IMR-90 (cell line): ENCODE data around the gene STK35. TPM values are rescaled to one million over a fixed set of nuclear protein-coding genes. Genes with fewer than 3 reads are reported as not detected.

Experiments
- ATAC-seq: fragments of 200-7000 bp; cut with Tn5 transposase; 2 replicates; pipeline ENCODE4 v1.9.1; 2020; ENCODE audit warnings: low read depth, mild to moderate bottlenecking, moderate library complexity
- BruUV-seq: library from RNA; stranded (reverse); fragments of 400-500 nt; replicated peaks from 2 replicates; lab custom pipeline; 2021; lab: Mats Ljungman, UMichigan
- CTCF ChIA-PET: fragments of 300-600 bp; formaldehyde crosslinking; extraction: SDS; loops from one replicate; lab custom pipeline; 2021; ENCODE audit warnings: antibody characterized with exemption; lab: Yijun Ruan, JAX
- POLR2A ChIA-PET: fragments of 300-600 bp; sonication (Branson Sonifier 250); formaldehyde crosslinking; loops from one replicate; lab custom pipeline; 2022; ENCODE audit warnings: antibody characterized with exemption; ENCODE audit not compliant: unreplicated experiment; lab: Charles Lee
- DNase-seq: peaks from one replicate; pipeline ENCODE4 v3.0.0; 2013
- H2AFZ ChIP-seq: replicated peaks from 2 replicates; pipeline ENCODE3; 2013; ENCODE audit warnings: low read length, mild to moderate bottlenecking; ENCODE audit not compliant: poor library complexity
- H2AK5ac ChIP-seq: 2 replicates; pipeline ENCODE4 v1.6.1; 2013; ENCODE audit warnings: low read depth, low read length, inconsistent platforms
- H2AK9ac ChIP-seq: replicated peaks from 2 replicates; pipeline ENCODE3; 2013; ENCODE audit warnings: mild to moderate bottlenecking, low read depth, low read length, moderate library complexity; ENCODE audit not compliant: poor library complexity
- H2BK120ac ChIP-seq: 2 replicates; pipeline ENCODE4 v1.6.1; 2013; ENCODE audit warnings: low read depth, low read length, inconsistent platforms
- H2BK15ac ChIP-seq: 3 replicates; pipeline ENCODE4 v1.6.1; 2013; ENCODE audit warnings: low read depth, low read length, inconsistent platforms
- H2BK20ac ChIP-seq: 2 replicates; pipeline ENCODE4 v1.6.1; 2013; ENCODE audit warnings: low read depth, mild to moderate bottlenecking, inconsistent platforms, low read length, moderate library complexity
- H2BK5ac ChIP-seq: 2 replicates; pipeline ENCODE4 v1.6.1; 2013; ENCODE audit warnings: mild to moderate bottlenecking, low read depth, low read length, inconsistent platforms; ENCODE audit not compliant: poor library complexity, severe bottlenecking
- H3K14ac ChIP-seq: replicated peaks from 2 replicates; pipeline ENCODE4 v1.6.1; 2013; ENCODE audit warnings: low read depth, low read length, inconsistent platforms
- H3K18ac ChIP-seq: 2 replicates; pipeline ENCODE4 v1.6.1; 2013; ENCODE audit warnings: low read depth, low read length, control low read depth
- H3K23ac ChIP-seq: 2 replicates; pipeline ENCODE4 v1.6.1; 2013; ENCODE audit warnings: low read depth, low read length, inconsistent platforms
- H3K27ac ChIP-seq: 2 replicates; pipeline ENCODE4 v1.5.1; 2013; ENCODE audit warnings: mild to moderate bottlenecking, control low read depth, low read length; ENCODE audit not compliant: insufficient read depth
- H3K27me3 ChIP-seq: 2 replicates; pipeline ENCODE4 v1.6.1; 2013; ENCODE audit warnings: low read length; ENCODE audit not compliant: control insufficient read depth, insufficient read depth
- H3K36me3 ChIP-seq: 2 replicates; pipeline ENCODE4 v1.6.1; 2013; ENCODE audit warnings: low read length, mixed read lengths; ENCODE audit not compliant: control insufficient read depth, insufficient read depth
- H3K4ac ChIP-seq: 2 replicates; pipeline ENCODE4 v1.6.1; 2013; ENCODE audit warnings: low read depth, low read length, inconsistent platforms
- H3K4me1 ChIP-seq: 2 replicates; pipeline ENCODE4 v1.6.1; 2013; ENCODE audit warnings: low read length, mixed read lengths; ENCODE audit not compliant: control insufficient read depth, insufficient read depth
- H3K4me2 ChIP-seq: 2 replicates; pipeline ENCODE4 v1.6.1; 2013; ENCODE audit warnings: low read depth, mild to moderate bottlenecking, control low read depth, low read length, moderate library complexity
- H3K4me3 ChIP-seq: 2 replicates; pipeline ENCODE4 v1.5.1; 2013; ENCODE audit warnings: low read depth, mild to moderate bottlenecking, control low read depth, low read length, moderate library complexity; ENCODE audit not compliant: insufficient read depth
- H3K56ac ChIP-seq: 2 replicates; pipeline ENCODE4 v1.6.1; 2013; ENCODE audit warnings: low read length, inconsistent platforms; ENCODE audit not compliant: insufficient read depth; ENCODE audit errors: extremely low read depth
- H3K79me1 ChIP-seq, 2 experiments: 2 replicates each; pipeline ENCODE4 v1.6.1; 2013; ENCODE audit warnings: low read length in 2 of 2, inconsistent platforms in 1 of 2, low read depth in 1 of 2
- H3K9ac ChIP-seq: 2 replicates; pipeline ENCODE4 v1.6.1; 2013; ENCODE audit warnings: low read depth, low read length, control low read depth
- H3K9me1 ChIP-seq: 2 replicates; pipeline ENCODE4 v1.6.1; 2013; ENCODE audit warnings: low read length, inconsistent platforms; ENCODE audit not compliant: insufficient read depth
- H3K9me3 ChIP-seq: 2 replicates; pipeline ENCODE4 v1.6.1; 2013; ENCODE audit warnings: low read length; ENCODE audit not compliant: control insufficient read depth, insufficient read depth
- H4K20me1 ChIP-seq: 2 replicates; pipeline ENCODE4 v1.6.1; 2013; ENCODE audit warnings: low read length, inconsistent platforms; ENCODE audit not compliant: insufficient read depth
- H4K5ac ChIP-seq: 2 replicates; pipeline ENCODE4 v1.6.1; 2013; ENCODE audit warnings: mild to moderate bottlenecking, low read depth, low read length, control low read depth
- H4K8ac ChIP-seq, 2 experiments: 2 replicates each; pipeline ENCODE4 v1.6.1; 2013; ENCODE audit warnings: low read depth in 2 of 2, low read length in 2 of 2, control low read depth in 1 of 2, inconsistent platforms in 1 of 2
- H4K91ac ChIP-seq: 2 replicates; pipeline ENCODE4 v1.6.1; 2013; ENCODE audit warnings: low read depth, low read length, inconsistent platforms; ENCODE audit not compliant: insufficient read depth
- BHLHE40 ChIP-seq: fragments of 150-350 bp; IDR thresholded peaks from 2 replicates; pipeline ENCODE4 v1.6.1; 2016; ENCODE audit warnings: mild to moderate bottlenecking, low read depth, low read length
- NFE2L2 ChIP-seq: fragments of 150-350 bp; IDR thresholded peaks from 2 replicates; pipeline ENCODE4 v1.6.1; 2016; ENCODE audit warnings: low read depth, mild to moderate bottlenecking, low read length
- RFX5 ChIP-seq: IDR thresholded peaks from 2 replicates; pipeline ENCODE4 v1.8.0; 2012; ENCODE audit warnings: low read depth, mild to moderate bottlenecking, low read length, moderate library complexity
- SMC3 ChIP-seq: fragments of 150-350 bp; IDR thresholded peaks from 2 replicates; pipeline ENCODE4 v1.6.1; 2016; ENCODE audit warnings: low read depth, mild to moderate bottlenecking, antibody characterized with exemption, low read length, moderate library complexity
- WGBS, 2 experiments: methylation state at CpG; one replicate each; pipeline versions ENCODE4 v1.1.5 to v1.1.7; 2013; ENCODE audit warnings: missing lambda C conversion rate in 2 of 2; ENCODE audit not compliant: insufficient read length in 1 of 2; ENCODE audit errors: extremely low coverage in 2 of 2; 5-methylcytosine and 5-hydroxymethylcytosine counted together
- dilution Hi-C: fragments of 300-500 bp; cut with HindIII; formaldehyde crosslinking; loops from one replicate; pipeline ENCODE4 v1.14.3; 2018; ENCODE audit warnings: low sequenced_read_pairs; ENCODE audit not compliant: unreplicated experiment
- in situ Hi-C: fragments of 300-500 bp; cut with MboI; formaldehyde crosslinking; loops from 3 replicates; pipeline ENCODE4 v1.14.3; 2019; ENCODE audit warnings: low sequenced_read_pairs, inconsistent platforms, mixed read lengths
- intact Hi-C: fragments of 100-400 bp; cut with micrococcal nuclease; formaldehyde crosslinking; loops from 2 replicates; pipeline ENCODE4 v1.10.0; 2022
- polyA plus RNA-seq, 3 experiments: library from polyadenylated mRNA; depleted of rRNA; stranded (reverse); fragments of >200 nt; gene quantifications; 2 replicates each; pipeline ENCODE4 v1.2.3, GENCODE V29; 2012; ENCODE audit warnings: low replicate concordance in 1 of 3
- total RNA-seq: library from RNA; depleted of rRNA; stranded (reverse); fragments of >200 nt; gene quantifications from 2 replicates; pipeline ENCODE4 v1.2.3, GENCODE V29; 2012
- TF ChIP-seq, protein P1 (sequence below): fragments of 150-350 bp; IDR thresholded peaks from 2 replicates; pipeline ENCODE4 v1.6.1; 2017; ENCODE audit warnings: mild to moderate bottlenecking, antibody characterized with exemption, low read length, low read depth

STK35 gene
- total and polyA plus RNA-seq, 2 of the 4 experiments (the other 2 are of a cell fraction): 11.1 to 12.0 TPM

GRCh38 chr20:2122936-2123335 lies 21.3 kb downstream of the STK35 start:
- H4K5ac ChIP-seq: no peak overlapping the region
- H3K9me1 ChIP-seq: peaks cover 21% of the 10 kb centered on the region
- in situ Hi-C loops (loop anchor here (25.0 kb wide), 1 partner anchor 689 kb away; the partner anchor contains the start of genes C20orf141, CPXM1 and TMEM239), intact Hi-C loops (no loop called here), dilution Hi-C loops (no loop called here)
- H3K18ac ChIP-seq: no peak overlapping the region
- H2AFZ ChIP-seq: no peak overlapping the region
- no peak overlapping the region for H3K9ac ChIP-seq
- no peak overlapping the region for H3K4me2 ChIP-seq
- H3K9me3 ChIP-seq: no peaks in the 10 kb centered on the region
- H3K79me1 ChIP-seq: peaks cover 71 to 94% of the 10 kb centered on the region in 2 experiments
- no TSS peak for BruUV-seq
- H3K23ac ChIP-seq: no peak overlapping the region
- no peak overlapping the region for H2AK5ac ChIP-seq
- peak; percentile 74 for ATAC-seq
- peaks cover 2% of the 10 kb centered on the region; the same call in 1 of the 2 replicates for H3K36me3 ChIP-seq
- H3K56ac ChIP-seq: no peak overlapping the region
- no peak overlapping the region for H2AK9ac ChIP-seq
- H2BK20ac ChIP-seq: no peak overlapping the region
- H4K20me1 ChIP-seq: peaks cover 58% of the 10 kb centered on the region
- H3K4me1 ChIP-seq: peaks cover 2% of the 10 kb centered on the region
- ChIA-PET POLR2A (no interaction called here), CTCF (interaction anchor here (1.3 kb wide), 1 partner anchor 743 kb away, joined by 3 read pairs; no protein-coding TSS in a partner anchor)
- no peak overlapping the region for H4K91ac ChIP-seq
- no peaks in the 10 kb centered on the region for H3K27me3 ChIP-seq
- WGBS, 2 experiments: no CpG with 5 or more reads among the region's 6 CpGs
- H2BK5ac ChIP-seq: peak overlapping the region; percentile 25
- H3K27ac ChIP-seq: peak overlapping the region; percentile 38; the same call in 1 of the 2 replicates
- no peak overlapping the region for H2BK120ac ChIP-seq
- no peak overlapping the region for H3K14ac ChIP-seq
- no peak overlapping the region for H3K4me3 ChIP-seq
- TF ChIP-seq, protein P1, sequence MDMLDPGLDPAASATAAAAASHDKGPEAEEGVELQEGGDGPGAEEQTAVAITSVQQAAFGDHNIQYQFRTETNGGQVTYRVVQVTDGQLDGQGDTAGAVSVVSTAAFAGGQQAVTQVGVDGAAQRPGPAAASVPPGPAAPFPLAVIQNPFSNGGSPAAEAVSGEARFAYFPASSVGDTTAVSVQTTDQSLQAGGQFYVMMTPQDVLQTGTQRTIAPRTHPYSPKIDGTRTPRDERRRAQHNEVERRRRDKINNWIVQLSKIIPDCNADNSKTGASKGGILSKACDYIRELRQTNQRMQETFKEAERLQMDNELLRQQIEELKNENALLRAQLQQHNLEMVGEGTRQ: peak; percentile 42; the same call in 1 of the 2 replicates
- TF ChIP-seq SMC3: no peak
- TF ChIP-seq BHLHE40: 0 out of 2 replicates have a peak, but pooled peaks have one; percentile 14
- peak; percentile 6; the same call in 1 of the 2 replicates for TF ChIP-seq RFX5
- TF ChIP-seq NFE2L2: no peak
- no peak overlapping the region for H2BK15ac ChIP-seq
- H3K4ac ChIP-seq: no peak overlapping the region
- DNase-seq: peak; percentile 97
- no peak overlapping the region for H4K8ac ChIP-seq
